Suprapubic skin (tissue), 3 donors: Measurements from ENCODE around the gene PPP1R9A.

Experiments
- CTCF ChIP-seq, 2 donors: fragments of 200-600 bp in 1 of 2; fragments of 450-650 bp in 1 of 2; sonication (generic) in 1 of 2; IDR thresholded peaks; one replicate each; pipeline ENCODE4 v1.5.1; 2016 to 2019; ENCODE audit warnings: antibody characterized with exemption in 2 of 2, mild to moderate bottlenecking in 1 of 2, moderate library complexity in 1 of 2
- POLR2AphosphoS5 ChIP-seq, 3 donors: sonication (generic); formaldehyde crosslinking; IDR thresholded peaks; one replicate each; pipeline ENCODE4 v1.6.1; 2017; ENCODE audit warnings: antibody characterized with exemption in 3 of 3

GRCh38 chr7:94906065-94906851 lies 1.1 kb upstream of the PPP1R9A start:
- TF ChIP-seq CTCF (IDR thresholded peaks at IDR 0.05) (no peak), POLR2AphosphoS5 (IDR thresholded peaks at IDR 0.05) (no peak)
